Measurements from ENCODE around the gene UCP3. TPM values are rescaled to one million over a fixed set of nuclear protein-coding genes. Genes with fewer than 3 reads are reported as not detected.

Gene UCP3
- total and polyA plus RNA-seq, 2 of the 8 experiments (the other 6 are each of a cell fraction or from before 2014, with no cell fraction given): 0.85 to 1.3 TPM

GRCh38 chr11:73983741-73984538, 24.9 kb downstream of the UCP3 start (continued):
- TF ChIP-seq EGR1 (IDR thresholded peaks at IDR 0.05; ENCODE audit: borderline replicate concordance, low read depth, low read length) (no peak), USF2 (IDR thresholded peaks at IDR 0.05; ENCODE audit: low read length) (no peak), SP2 (IDR thresholded peaks at IDR 0.05; ENCODE audit: low read length) (no peak), RAD21 (IDR thresholded peaks at IDR 0.05 in 1 of 2, conservative IDR thresholded peaks at IDR 0.05 in 1 of 2; ENCODE audit: low read depth in 2 of 2, low read length in 2 of 2) (no peak), SIRT6 (IDR thresholded peaks at IDR 0.05; ENCODE audit: low read length) (no peak), NRF1 (IDR thresholded peaks at IDR 0.05; ENCODE audit: low read depth, low read length) (no peak), CBX5 (IDR thresholded peaks at IDR 0.05; ENCODE audit: low read depth, low read length) (no peak), CHD2 (IDR thresholded peaks at IDR 0.05; ENCODE audit: low read length) (no peak)

Measured in H1 (cell line).